Motor neuron (in vitro differentiated cells): ENCODE data around the gene CCDC40. TPM values are rescaled to one million over a fixed set of nuclear protein-coding genes. Genes with fewer than 3 reads are reported as not detected.

Experiments
- ATAC-seq, 8 experiments: fragments of 200-7000 bp; cut with Tn5 transposase; replicated peaks in 6 of 8; 2 replicates each; pipeline ENCODE4 v1.8.0; 2021; ENCODE audit warnings: mild to moderate bottlenecking in 8 of 8, moderate library complexity in 8 of 8
- H3K27ac ChIP-seq, 2 donors: fragments of 250-450 bp; sonication (Bioruptor Pico); 2 replicates each; pipeline ENCODE4 v1.9.0; 2021; ENCODE audit warnings: antibody characterized with exemption in 2 of 2, mild to moderate bottlenecking in 2 of 2, moderate library complexity in 1 of 2
- H3K4me1 ChIP-seq, 2 donors: fragments of 250-450 bp; sonication (Bioruptor Pico); replicated peaks in 1 of 2; 2 replicates each; pipeline ENCODE4 v1.6.1; 2021; ENCODE audit warnings: antibody characterized with exemption in 2 of 2, mild to moderate bottlenecking in 2 of 2, moderate library complexity in 1 of 2
- H3K4me3 ChIP-seq, 5 donors: fragments of 250-450 bp; sonication (Bioruptor Pico); 2 replicates each; pipeline ENCODE4 v1.9.0; 2021; ENCODE audit warnings: antibody characterized with exemption in 5 of 5, mild to moderate bottlenecking in 5 of 5, moderate library complexity in 4 of 5
- WGBS, 10 experiments: fragments of 450-650 bp; shearing (Covaris generic); methylation state at CpG; one replicate each; pipeline ENCODE4 v1.0.0; 2022; 5-methylcytosine and 5-hydroxymethylcytosine counted together
- in situ Hi-C, 9 experiments: fragments of 400-800 bp; cut with MboI; loops; one replicate each; pipeline ENCODE4 v1.15.0; 2021; ENCODE audit warnings: low sequenced_read_pairs in 9 of 9, low pct_unique_long_range_greater_than_20kb in 2 of 9; ENCODE audit not compliant: unreplicated experiment in 9 of 9
- total RNA-seq, 8 experiments: library from RNA; unstranded; fragments of 300-600 nt; gene quantifications; 2 replicates each; pipeline versions ENCODE4 v1.2.3 to v1.2.4, GENCODE V29; 2022

Gene CCDC40
- total RNA-seq, 8 experiments from 2014 or later: 2.3 to 23.0 (median 8.2) TPM

DNA sequence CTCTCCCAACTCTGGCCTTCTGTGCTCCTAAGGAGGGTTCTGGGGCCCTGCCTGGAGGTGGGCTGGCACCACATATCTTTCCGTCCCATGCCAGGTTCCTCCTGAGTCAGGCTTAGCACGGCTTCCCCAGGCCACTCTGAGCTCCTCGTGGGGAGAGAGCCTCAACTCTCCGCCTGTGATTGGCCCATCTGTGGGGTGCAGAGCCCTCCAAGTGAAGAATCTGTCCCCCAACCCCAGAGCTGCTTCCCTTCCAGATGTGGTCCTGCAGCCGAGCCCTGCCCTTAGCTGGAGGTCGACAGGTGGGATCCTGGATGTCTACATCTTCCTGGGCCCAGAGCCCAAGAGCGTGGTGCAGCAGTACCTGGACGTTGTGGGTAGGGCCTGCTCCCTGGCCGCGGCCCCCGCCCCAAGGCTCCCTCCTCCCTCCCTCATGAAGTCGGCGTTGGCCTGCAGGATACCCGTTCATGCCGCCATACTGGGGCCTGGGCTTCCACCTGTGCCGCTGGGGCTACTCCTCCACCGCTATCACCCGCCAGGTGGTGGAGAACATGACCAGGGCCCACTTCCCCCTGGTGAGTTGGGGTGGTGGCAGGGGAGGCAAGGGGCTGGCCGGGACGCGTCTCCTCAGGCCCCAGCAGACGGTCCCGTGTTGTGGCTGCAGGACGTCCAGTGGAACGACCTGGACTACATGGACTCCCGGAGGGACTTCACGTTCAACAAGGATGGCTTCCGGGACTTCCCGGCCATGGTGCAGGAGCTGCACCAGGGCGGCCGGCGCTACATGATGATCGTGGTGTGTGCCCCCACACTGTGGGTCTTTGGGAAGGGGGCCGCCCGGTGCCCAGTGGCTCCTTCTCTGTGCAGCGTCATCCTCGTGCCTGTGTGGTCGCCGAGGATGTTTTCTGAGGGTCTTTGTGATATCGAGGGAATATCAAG lies 71.9 kb downstream of the CCDC40 start:
- no peak overlapping the region for H3K27ac ChIP-seq
- ATAC-seq: no peak
- in situ Hi-C loops: no loop called here
- peaks cover 18 to 22% of the 10 kb centered on the region in 2 donors for H3K4me1 ChIP-seq
- no peak overlapping the region for H3K4me3 ChIP-seq
- whole genome bisulfite sequencing, 10 experiments: 0 to 100% (median 93%) methylated on average over 1 to 6 of the region's 40 CpGs; no CpG with 5 or more reads in 3 of the 10 experiments

DNA sequence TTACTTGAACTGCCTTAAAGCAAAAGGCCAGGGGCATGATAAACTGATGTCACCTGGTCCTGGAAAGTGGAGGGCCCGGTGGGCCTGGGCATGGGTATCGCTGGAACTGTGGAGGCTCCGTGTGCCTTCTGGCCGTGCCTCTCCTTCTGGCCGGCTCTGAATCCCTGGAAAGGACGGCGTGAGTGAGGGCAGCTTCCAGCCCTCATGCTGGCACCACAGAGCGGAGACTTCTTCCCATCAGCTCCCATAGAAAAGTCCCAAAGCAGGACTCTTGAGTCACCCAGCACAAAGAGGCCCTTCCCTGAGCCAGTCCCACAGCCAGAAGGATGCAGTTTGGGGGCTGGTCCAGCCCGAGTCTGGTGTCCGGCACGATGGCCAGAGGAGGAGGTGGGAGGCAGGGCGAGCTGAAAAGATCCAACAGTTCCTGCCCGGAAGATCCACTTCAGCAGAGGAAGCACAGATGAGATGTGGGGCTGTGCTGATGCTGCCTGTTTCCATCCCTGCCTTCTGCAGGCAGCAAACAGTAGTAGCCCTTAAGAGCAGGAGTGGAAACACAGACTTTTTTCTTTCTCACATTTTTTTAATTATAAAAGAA lies 72.7 kb downstream of the CCDC40 start:
- no peak for ATAC-seq
- no peak overlapping the region for H3K27ac ChIP-seq
- in situ Hi-C loops: no loop called here
- no peak overlapping the region for H3K4me3 ChIP-seq
- 60 to 100% (median 78%) methylated on average over 2 to 7 of the region's 13 CpGs; no CpG with 5 or more reads in 7 of the 10 experiments for WGBS, 10 experiments
- H3K4me1 ChIP-seq: peaks cover 9 to 15% of the 10 kb centered on the region in 2 donors

DNA sequence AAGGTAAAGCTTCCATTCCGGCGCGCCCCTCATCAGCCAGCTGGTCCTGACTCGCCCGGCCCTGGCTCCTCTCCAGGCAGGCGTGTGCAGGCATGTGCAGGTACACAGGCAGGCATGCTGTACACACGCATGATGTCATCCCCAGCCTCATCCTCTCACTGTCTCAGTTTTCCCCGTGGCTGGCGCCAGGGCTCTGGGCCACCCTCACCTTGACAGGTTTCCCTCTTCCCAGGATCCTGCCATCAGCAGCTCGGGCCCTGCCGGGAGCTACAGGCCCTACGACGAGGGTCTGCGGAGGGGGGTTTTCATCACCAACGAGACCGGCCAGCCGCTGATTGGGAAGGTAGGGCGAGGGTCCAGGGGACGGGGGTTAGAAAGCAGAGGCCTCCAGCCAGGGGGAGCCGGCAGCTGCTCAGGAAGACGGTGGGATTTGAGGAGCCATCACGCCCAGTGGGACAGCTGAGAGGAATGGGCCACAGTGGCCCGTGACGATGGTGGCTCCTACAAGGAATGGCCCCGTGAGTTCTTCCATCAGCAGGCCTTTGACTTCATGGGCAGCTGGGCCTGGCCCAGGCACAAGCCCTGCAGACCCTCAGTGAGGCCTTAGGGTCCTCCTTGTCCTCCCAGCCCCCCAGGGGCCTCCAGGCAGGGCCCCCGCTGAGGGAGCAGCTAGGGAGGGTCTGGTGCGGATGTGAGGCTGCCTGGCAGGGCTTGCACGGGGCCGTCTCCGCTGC lies 73.4 kb downstream of the CCDC40 start:
- in situ Hi-C loops: no loop called here
- peak in 1 of 8 experiments; percentile 42 for ATAC-seq
- H3K27ac ChIP-seq: no peak overlapping the region
- WGBS, 10 experiments: 71 to 100% (median 100%) methylated on average over 1 to 21 of the region's 30 CpGs; no CpG with 5 or more reads in 5 of the 10 experiments
- no peak overlapping the region for H3K4me3 ChIP-seq
- H3K4me1 ChIP-seq: peaks cover 2 to 8% of the 10 kb centered on the region in 2 donors

DNA sequence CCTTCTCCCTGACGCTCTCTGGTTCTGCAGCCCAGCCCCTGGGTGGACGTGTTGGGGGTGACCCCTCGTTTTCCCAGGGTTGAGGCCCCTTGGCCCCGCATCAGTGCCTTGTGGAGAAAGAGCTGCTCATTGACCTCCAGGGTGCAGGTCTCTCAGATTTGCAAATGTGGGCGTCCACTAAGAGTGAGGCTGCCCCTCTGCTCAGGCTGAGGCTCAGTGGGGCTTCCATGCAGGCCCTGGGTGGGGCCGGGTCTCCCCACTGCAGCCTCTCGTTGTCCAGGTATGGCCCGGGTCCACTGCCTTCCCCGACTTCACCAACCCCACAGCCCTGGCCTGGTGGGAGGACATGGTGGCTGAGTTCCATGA lies 74.0 kb downstream of the CCDC40 start:
- 53 to 60% methylated on average over 3 of the region's 9 CpGs; no CpG with 5 or more reads in 8 of the 10 experiments for WGBS, 10 experiments
- Histone ChIP-seq H3K4me1 (peaks cover 0 to 5% of the 10 kb centered on the region in 2 donors), H3K4me3 (no peak overlapping the region), H3K27ac (no peak overlapping the region)
- in situ Hi-C loops: no loop called here
- no peak for ATAC-seq

DNA sequence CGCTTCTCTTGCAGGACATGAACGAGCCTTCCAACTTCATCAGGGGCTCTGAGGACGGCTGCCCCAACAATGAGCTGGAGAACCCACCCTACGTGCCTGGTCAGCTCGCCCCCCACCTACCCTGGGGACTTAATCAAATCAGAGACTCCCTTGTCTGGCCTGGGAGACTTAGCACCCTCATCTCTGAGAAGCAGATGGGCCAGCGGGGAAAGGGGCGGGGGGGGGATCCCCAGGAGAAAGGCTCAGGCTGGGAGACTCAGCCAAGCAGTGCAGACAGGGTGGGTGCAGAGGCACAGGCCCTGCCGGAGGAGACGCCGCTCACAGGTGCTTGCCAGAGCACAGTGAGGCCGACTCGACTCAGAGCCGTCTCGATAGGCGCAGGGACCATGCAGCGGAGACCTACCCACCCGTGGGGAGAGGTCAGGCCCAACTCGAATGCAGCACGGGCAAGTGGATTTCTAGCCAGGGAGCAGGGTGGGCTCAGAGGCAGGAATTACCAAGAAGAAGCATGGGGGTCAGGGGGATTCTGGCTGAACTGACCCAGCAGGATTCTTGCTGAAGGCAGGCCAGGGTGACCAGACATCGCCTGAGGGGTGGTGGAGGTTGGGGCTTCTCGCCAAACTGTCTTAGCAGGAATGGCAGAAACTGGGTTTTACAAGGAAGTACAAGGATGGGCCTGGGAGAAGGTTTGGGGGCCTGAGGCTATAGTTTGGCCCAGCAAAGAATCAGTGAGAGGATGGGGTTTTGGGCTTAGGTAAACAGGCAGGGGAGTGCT lies 74.7 kb downstream of the CCDC40 start:
- Histone ChIP-seq H3K4me3 (no peak overlapping the region), H3K4me1 (peaks cover 4% of the 10 kb centered on the region in 2 donors), H3K27ac (no peak overlapping the region)
- WGBS, 10 experiments: 85 to 100% (median 90%) methylated on average over 2 to 4 of the region's 21 CpGs; no CpG with 5 or more reads in 5 of the 10 experiments
- in situ Hi-C loops: no loop called here
- ATAC-seq: no peak

DNA sequence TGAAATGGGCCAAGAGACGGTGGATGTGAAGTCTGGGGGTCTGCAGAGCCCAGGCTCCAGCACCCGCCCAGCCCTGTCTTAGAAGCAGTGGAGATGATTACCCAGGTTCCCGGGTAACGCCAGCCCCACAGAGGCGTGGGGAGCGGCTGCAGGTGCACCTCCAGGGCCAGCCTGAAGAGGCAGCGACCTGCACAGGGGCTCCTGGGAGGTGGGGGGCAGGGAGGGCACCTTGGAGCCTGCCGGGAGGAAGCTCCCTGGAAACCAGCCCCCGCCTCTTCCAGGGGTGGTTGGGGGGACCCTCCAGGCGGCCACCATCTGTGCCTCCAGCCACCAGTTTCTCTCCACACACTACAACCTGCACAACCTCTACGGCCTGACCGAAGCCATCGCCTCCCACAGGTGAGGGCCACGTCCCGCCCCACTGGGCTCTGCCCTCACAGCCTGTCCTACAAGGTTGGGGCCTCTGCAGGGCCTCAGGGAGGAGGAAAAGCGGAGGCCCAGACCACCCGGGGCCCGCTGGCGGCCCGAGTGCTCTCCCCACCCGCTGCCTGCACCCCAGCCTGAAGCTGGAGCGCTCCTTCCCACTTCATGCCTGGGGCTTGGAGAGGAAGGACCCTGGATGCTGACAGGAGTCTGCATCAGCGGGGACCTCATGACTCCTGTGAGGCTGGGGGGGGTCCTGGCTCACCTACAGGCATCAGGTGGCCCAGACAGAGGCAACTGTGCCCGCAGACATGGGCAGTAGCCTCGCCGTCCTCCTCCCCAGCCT lies 75.4 kb downstream of the CCDC40 start:
- Histone ChIP-seq H3K4me1 (peaks cover 9 to 10% of the 10 kb centered on the region in 2 donors), H3K27ac (no peak overlapping the region), H3K4me3 (no peak overlapping the region)
- peak in 1 of 8 experiments; percentile 38 for ATAC-seq
- WGBS, 10 experiments: 0 to 100% methylated on average over 1 to 12 of the region's 26 CpGs; no CpG with 5 or more reads in 8 of the 10 experiments
- in situ Hi-C loops: no loop called here

DNA sequence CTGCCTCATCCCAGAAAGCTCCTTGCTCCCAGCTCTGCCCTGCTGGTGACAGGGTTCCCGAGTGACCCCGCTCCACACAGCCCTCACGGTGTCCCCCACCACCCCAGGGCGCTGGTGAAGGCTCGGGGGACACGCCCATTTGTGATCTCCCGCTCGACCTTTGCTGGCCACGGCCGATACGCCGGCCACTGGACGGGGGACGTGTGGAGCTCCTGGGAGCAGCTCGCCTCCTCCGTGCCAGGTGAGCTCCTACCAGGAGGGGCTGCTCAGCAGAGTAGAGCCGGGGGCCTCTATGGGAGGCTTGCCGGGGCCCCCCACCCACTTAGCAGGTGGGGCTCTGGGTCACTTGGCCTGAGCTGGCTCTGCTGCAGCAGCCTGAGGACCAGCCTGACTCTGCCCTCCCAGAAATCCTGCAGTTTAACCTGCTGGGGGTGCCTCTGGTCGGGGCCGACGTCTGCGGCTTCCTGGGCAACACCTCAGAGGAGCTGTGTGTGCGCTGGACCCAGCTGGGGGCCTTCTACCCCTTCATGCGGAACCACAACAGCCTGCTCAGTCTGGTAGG lies 76.1 kb downstream of the CCDC40 start:
- in situ Hi-C loops: no loop called here
- Histone ChIP-seq H3K4me1 (peaks cover 9 to 12% of the 10 kb centered on the region in 2 donors), H3K27ac (no peak overlapping the region), H3K4me3 (no peak overlapping the region)
- no peak for ATAC-seq
- WGBS, 10 experiments: 93% methylated on average over 9 of the region's 24 CpGs; no CpG with 5 or more reads in 9 of the 10 experiments

DNA sequence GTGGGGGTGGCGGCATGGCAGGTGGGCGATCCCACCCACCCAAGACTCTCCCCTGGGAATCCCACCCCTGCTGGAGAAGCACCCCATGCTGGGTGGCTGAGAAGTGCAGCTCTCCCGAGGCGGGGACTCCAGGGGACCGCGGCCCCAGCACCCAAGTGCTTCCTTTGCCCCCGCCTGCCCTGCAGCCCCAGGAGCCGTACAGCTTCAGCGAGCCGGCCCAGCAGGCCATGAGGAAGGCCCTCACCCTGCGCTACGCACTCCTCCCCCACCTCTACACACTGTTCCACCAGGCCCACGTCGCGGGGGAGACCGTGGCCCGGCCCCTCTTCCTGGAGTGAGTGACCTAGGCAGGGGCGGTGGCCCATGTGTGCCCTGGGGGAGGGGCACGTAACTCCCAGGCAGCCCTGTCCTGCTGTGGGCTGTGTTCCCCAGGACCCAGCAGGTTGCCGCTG lies 76.6 kb downstream of the CCDC40 start:
- no peak overlapping the region for H3K27ac ChIP-seq
- peaks cover 9 to 12% of the 10 kb centered on the region in 2 donors for H3K4me1 ChIP-seq
- in situ Hi-C loops: no loop called here
- ATAC-seq: no peak
- no peak overlapping the region for H3K4me3 ChIP-seq
- WGBS, 10 experiments: 100% methylated on average over 1 of the region's 20 CpGs; no CpG with 5 or more reads in 9 of the 10 experiments

DNA sequence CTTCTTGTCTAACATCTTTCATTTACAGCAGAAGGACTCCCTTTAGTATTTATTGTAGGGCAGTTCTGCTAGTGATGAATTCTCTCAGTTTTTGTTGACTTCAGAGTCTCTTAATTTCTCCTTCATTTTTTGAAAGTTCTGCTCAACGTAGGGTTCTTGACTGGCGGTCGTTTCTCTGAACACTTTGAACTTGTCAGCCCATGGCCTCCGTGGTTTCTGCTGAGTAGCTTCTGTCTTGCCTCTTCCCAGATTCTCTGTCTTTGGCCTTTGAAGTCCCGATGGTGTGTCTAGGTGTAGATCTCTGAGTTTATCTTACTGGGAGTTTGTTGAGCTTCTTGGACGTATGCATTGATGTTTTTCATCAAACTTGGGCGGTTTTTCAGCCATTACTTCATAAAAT lies 78.3 kb downstream of the CCDC40 start:
- no peak for ATAC-seq
- 54 to 100% (median 91%) methylated on average over 2 to 7 of the region's 7 CpGs; no CpG with 5 or more reads in 1 of the 10 experiments for WGBS, 10 experiments
- Histone ChIP-seq H3K27ac (no peak overlapping the region), H3K4me3 (no peak overlapping the region), H3K4me1 (peaks cover 9 to 17% of the 10 kb centered on the region in 2 donors)
- in situ Hi-C loops: no loop called here

DNA sequence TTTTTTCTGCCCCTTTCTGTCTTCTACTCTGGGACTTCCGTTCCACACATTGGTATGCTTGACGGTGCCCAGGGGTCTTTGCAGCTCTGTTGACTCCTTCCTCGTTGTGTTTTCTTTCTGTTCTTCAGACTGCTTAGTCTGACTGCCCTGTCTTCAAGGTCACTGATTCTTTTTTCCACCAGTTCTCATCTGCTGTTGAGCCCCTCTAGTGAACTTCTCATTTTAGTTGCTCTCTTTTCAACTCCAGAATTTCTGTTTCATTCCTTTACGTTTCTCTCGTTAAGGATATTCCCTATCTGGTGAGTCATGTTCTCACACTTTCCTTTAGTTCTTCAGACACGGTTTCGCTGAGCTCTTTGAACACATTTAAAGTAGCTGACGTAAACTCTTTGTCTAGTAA lies 78.7 kb downstream of the CCDC40 start:
- Histone ChIP-seq H3K4me3 (no peak overlapping the region), H3K4me1 (peaks cover 9 to 17% of the 10 kb centered on the region in 2 donors), H3K27ac (no peak overlapping the region)
- in situ Hi-C loops: no loop called here
- 80 to 100% (median 95%) methylated on average over 2 to 8 of the region's 8 CpGs for WGBS, 10 experiments
- no peak for ATAC-seq

DNA sequence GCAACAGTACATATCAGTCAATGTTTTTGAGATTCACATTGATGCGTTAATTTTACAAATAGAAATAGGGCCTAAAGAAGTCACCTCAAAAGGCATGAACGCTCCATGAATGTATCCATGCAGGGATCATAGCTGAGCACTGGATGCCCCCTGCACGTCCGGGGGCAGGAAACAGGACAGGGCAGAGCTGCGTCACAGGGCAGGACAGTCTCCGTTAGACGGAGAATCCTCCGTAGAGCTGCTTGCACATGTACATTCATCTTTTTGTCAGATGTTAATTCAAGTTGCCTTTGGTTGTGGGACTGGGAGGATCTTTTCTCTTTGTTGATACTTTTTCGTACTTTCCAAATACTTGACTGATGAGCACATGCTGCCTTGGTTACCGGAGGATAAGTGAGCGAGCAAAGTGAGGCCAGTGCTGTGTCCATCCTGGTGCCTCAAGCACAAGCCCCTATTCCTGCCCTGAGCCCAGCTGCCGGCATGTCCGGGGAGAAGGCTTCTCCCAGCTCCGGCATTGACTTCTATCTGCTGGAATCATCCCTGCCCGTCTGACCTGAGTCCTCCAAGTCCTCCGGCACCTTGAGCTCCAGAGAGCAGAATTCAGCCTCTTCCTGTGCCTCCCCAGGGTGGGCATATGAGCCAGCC lies 80.0 kb downstream of the CCDC40 start:
- no peak overlapping the region for H3K4me3 ChIP-seq
- 0 to 100% (median 52%) methylated on average over 1 to 12 of the region's 16 CpGs for WGBS, 10 experiments

More for the DNA sequence above, 80.0 kb downstream of the CCDC40 start:
- Histone ChIP-seq H3K27ac (peak overlapping the region in 1 of 2 donors; percentile 79), H3K4me1 (peaks cover 9 to 17% of the 10 kb centered on the region in 2 donors)
- in situ Hi-C loops: no loop called here
- ATAC-seq: peak in 5 of 8 experiments; percentile 71 to 89 (median 75)
